Endothelial cell of umbilical vein (primary cell): Measurements from ENCODE around the gene KDM4C. TPM values are rescaled to one million over a fixed set of nuclear protein-coding genes. Genes with fewer than 3 reads are reported as not detected.

ENCODE experiments used
- BruUV-seq: library from RNA; stranded (reverse); fragments of 400-500 nt; replicated peaks from 2 replicates; lab custom pipeline; 2021; lab: Mats Ljungman, UMichigan
- CTCF ChIA-PET: fragments of 300-600, 350-600 bp; sonication (Branson Sonifier 250); formaldehyde crosslinking; loops from one replicate; lab custom pipeline; 2021; ENCODE audit warnings: antibody characterized with exemption, inconsistent platforms; lab: Charles Lee
- POLR2A ChIA-PET: fragments of 300-600, 350-600 bp; sonication (Branson Sonifier 250); formaldehyde crosslinking; loops from one replicate; lab custom pipeline; 2021; ENCODE audit warnings: antibody characterized with exemption, inconsistent platforms; lab: Charles Lee
- DNase-seq: peaks from one replicate; pipeline ENCODE4 v3.0.0-alpha.2; 2011; ENCODE audit warnings: low read depth, low spot score
- FAIRE-seq: peaks from 2 replicates; lab custom pipeline; 2011; peaks lifted over from hg19 to GRCh38; lab: Jason Lieb, UNC
- H2AFZ ChIP-seq: 2 replicates; pipeline ENCODE4 v1.6.0; 2012; ENCODE audit warnings: low read depth, low read length, control low read depth, inconsistent platforms
- H3K27ac ChIP-seq: 2 replicates; pipeline ENCODE4 v1.5.1; 2011; ENCODE audit warnings: low read depth, mild to moderate bottlenecking, control low read depth, low read length, moderate library complexity; ENCODE audit not compliant: insufficient read depth
- H3K27me3 ChIP-seq, 2 experiments: 2 replicates each; pipeline versions ENCODE4 v1.6.0 to v1.6.1; 2011; ENCODE audit warnings: low read length in 2 of 2, mixed read lengths in 1 of 2; ENCODE audit not compliant: control insufficient read depth in 2 of 2, insufficient read depth in 2 of 2
- H3K36me3 ChIP-seq, 2 experiments: 2 replicates in 1 of 2; 3 replicates in 1 of 2; pipeline ENCODE4 v1.5.1; 2011; ENCODE audit warnings: low read length in 2 of 2, mild to moderate bottlenecking in 1 of 2, moderate library complexity in 1 of 2; ENCODE audit not compliant: control insufficient read depth in 2 of 2, insufficient read depth in 2 of 2; ENCODE audit errors: extremely low read depth in 1 of 2
- H3K4me1 ChIP-seq: 3 replicates; pipeline ENCODE4 v1.5.1; 2011; ENCODE audit warnings: mild to moderate bottlenecking, low read length; ENCODE audit not compliant: control insufficient read depth, insufficient read depth; ENCODE audit errors: extremely low read depth
- H3K4me2 ChIP-seq: 2 replicates; pipeline ENCODE4 v1.6.1; 2011; ENCODE audit warnings: low read length, control low read depth, mixed read lengths; ENCODE audit not compliant: insufficient read depth
- H3K4me3 ChIP-seq, 3 experiments: fragments of 200-600 bp in 1 of 3; sonication (generic), shearing (Covaris generic) in 1 of 3; replicated peaks in 1 of 3; 2 replicates each; pipeline ENCODE4 v1.5.1; 2011 to 2016; ENCODE audit warnings: control low read depth in 3 of 3, low read length in 3 of 3, mild to moderate bottlenecking in 2 of 3, inconsistent platforms in 1 of 3, low read depth in 1 of 3, moderate library complexity in 1 of 3; ENCODE audit not compliant: insufficient read depth in 1 of 3
- H3K79me2 ChIP-seq: 2 replicates; pipeline ENCODE4 v1.6.0; 2012; ENCODE audit warnings: low read length, inconsistent platforms; ENCODE audit not compliant: control insufficient read depth, insufficient read depth
- H3K9ac ChIP-seq: replicated peaks from 2 replicates; pipeline ENCODE3; 2011; ENCODE audit warnings: low read length, control low read depth; ENCODE audit not compliant: insufficient read depth; ENCODE audit errors: extremely low read depth
- H3K9me1 ChIP-seq: replicated peaks from 3 replicates; pipeline ENCODE4 v1.6.0; 2011; ENCODE audit warnings: mild to moderate bottlenecking, low read length; ENCODE audit not compliant: control insufficient read depth, insufficient read depth; ENCODE audit errors: extremely low read depth
- H3K9me3 ChIP-seq: replicated peaks from 2 replicates; pipeline ENCODE4 v1.5.1; 2012; ENCODE audit warnings: low read length, inconsistent platforms; ENCODE audit not compliant: control insufficient read depth, insufficient read depth
- H4K20me1 ChIP-seq: replicated peaks from 2 replicates; pipeline ENCODE3; 2011; ENCODE audit warnings: mild to moderate bottlenecking, low read length; ENCODE audit not compliant: control insufficient read depth, insufficient read depth; ENCODE audit errors: extremely low read depth
- CTCF ChIP-seq, 2 donors: IDR thresholded peaks; 1 replicate in 1 of 2; 2 replicates in 1 of 2; pipeline ENCODE4 v1.5.1; 2011; ENCODE audit warnings: low read length in 2 of 2, mild to moderate bottlenecking in 2 of 2, moderate library complexity in 2 of 2, control low read depth in 1 of 2, inconsistent platforms in 1 of 2, low read depth in 1 of 2; ENCODE audit not compliant: insufficient read depth in 1 of 2; ENCODE audit errors: extremely low read depth in 1 of 2
- EZH2 ChIP-seq: IDR thresholded peaks from 2 replicates; pipeline ENCODE4 v1.6.1; 2012; ENCODE audit warnings: borderline replicate concordance, low read depth, mild to moderate bottlenecking, moderate library complexity, low read length, inconsistent platforms; ENCODE audit not compliant: severe bottlenecking
- FOS ChIP-seq: IDR thresholded peaks from 2 replicates; pipeline ENCODE4 v1.6.1; 2011; ENCODE audit warnings: mild to moderate bottlenecking, low read length, moderate library complexity, borderline replicate concordance; ENCODE audit not compliant: insufficient read depth
- GATA2 ChIP-seq: IDR thresholded peaks from 2 replicates; pipeline ENCODE4 v1.7.0; 2011; ENCODE audit warnings: low read depth, mild to moderate bottlenecking, moderate library complexity, mixed read lengths, low read length; ENCODE audit not compliant: insufficient read length, insufficient read depth
- JUN ChIP-seq: IDR thresholded peaks from 2 replicates; pipeline ENCODE4 v1.6.1; 2011; ENCODE audit warnings: borderline replicate concordance, low read depth; ENCODE audit not compliant: insufficient read length, insufficient read depth
- MAX ChIP-seq: IDR thresholded peaks from 2 replicates; pipeline ENCODE4 v1.6.1; 2011; ENCODE audit not compliant: insufficient read depth, insufficient read length
- MYC ChIP-seq: IDR thresholded peaks from one replicate; pipeline ENCODE4 v1.6.1; 2011; ENCODE audit warnings: mild to moderate bottlenecking, low read depth, low read length
- POLR2A ChIP-seq: IDR thresholded peaks from 2 replicates; pipeline ENCODE4 v1.6.1; 2012; ENCODE audit warnings: low read depth, mild to moderate bottlenecking, control low read depth, low read length
- POLR2AphosphoS5 ChIP-seq: IDR thresholded peaks from 2 replicates; pipeline ENCODE4 v1.6.1; 2012; ENCODE audit warnings: low read depth, mild to moderate bottlenecking, control low read depth, low read length, moderate library complexity; ENCODE audit not compliant: insufficient read depth
- dilution Hi-C: fragments of 300-500 bp; cut with MboI; formaldehyde crosslinking; loops from one replicate; pipeline ENCODE4 v1.15.0; 2019; ENCODE audit warnings: low sequenced_read_pairs; ENCODE audit not compliant: extremely low pct_ligation_motif_present
- intact Hi-C: fragments of 100-400 bp; cut with micrococcal nuclease; formaldehyde crosslinking; loops from one replicate; pipeline ENCODE4 v1.10.0; 2022
- polyA plus RNA-seq, 4 experiments: library from polyadenylated mRNA; depleted of rRNA in 3 of 4; stranded (reverse) in 3 of 4; unstranded in 1 of 4; fragments of >200 nt; gene quantifications; 2 replicates each; pipeline versions ENCODE4 v1.2.1 to v1.2.3, GENCODE V29; 2011 to 2012; ENCODE audit warnings: missing spikeins in 1 of 4
- total RNA-seq: library from RNA; stranded (reverse); gene quantifications from 2 replicates; pipeline ENCODE4 v1.2.3, GENCODE V29; 2021

The KDM4C gene
- total and polyA plus RNA-seq, 2 donors (not counting 3 experiments of a cell fraction or from before 2014, with no cell fraction given): 5.4 to 15.0 TPM

GRCh38 chr9:6763244-6763643 lies 5.5 kb downstream of the KDM4C start:
- POLR2A ChIA-PET: no interaction called here
- Histone ChIP-seq H3K4me1 (peaks cover 6% of the 10 kb centered on the region), H3K9me1 (no peaks in the 10 kb centered on the region), H3K9me3 (no peaks in the 10 kb centered on the region), H4K20me1 (no peaks in the 10 kb centered on the region), H3K27me3 (no peaks in the 10 kb centered on the region), H3K36me3 (no peaks in the 10 kb centered on the region), H2AFZ (no peak overlapping the region), H3K4me2 (no peak overlapping the region), H3K79me2 (peaks cover 34% of the 10 kb centered on the region), H3K27ac (no peak overlapping the region), H3K9ac (no peak overlapping the region), H3K4me3 (no peak overlapping the region)
- no peak for TF ChIP-seq JUN
- no peak for TF ChIP-seq GATA2
- TF ChIP-seq EZH2: no peak
- no peak for TF ChIP-seq CTCF (IDR thresholded peaks at IDR 0.05; ENCODE audit: extremely low read depth in 1 of 2, insufficient read depth in 1 of 2, low read depth in 1 of 2, low read length in 2 of 2)
- no peak for TF ChIP-seq POLR2AphosphoS5
- TF ChIP-seq MYC: no peak
- TF ChIP-seq MAX: no peak
- no peak for TF ChIP-seq POLR2A
- no peak for TF ChIP-seq FOS
- FAIRE-seq (no peak), DNase-seq (no peak)
- BruUV-seq: no TSS peak
- dilution Hi-C loops (no loop called here), intact Hi-C loops (no loop called here)
- CTCF ChIA-PET: interaction anchor here (1.1 kb wide), 1 partner anchor 64 kb away, joined by 3 read pairs; no protein-coding TSS in a partner anchor
